NCI-H2171 treated with DMSO at 0.1 percent for 48 hours (cell line): ENCODE results near the gene RAP1A.
A peak's percentile ranks its signal among the peaks of the same experiment; 100 is the strongest.
"Not testable (repeated sequence)": the region's sequence is repeated elsewhere in the genome, so short reads cannot be mapped to it uniquely, and the experiment has no call there.

Source experiments
- DNase-seq: peaks from one replicate; lab custom pipeline; 2025; lab: John Stamatoyannopoulos, UW

Gene RAP1A

GRCh38 chr1:111738133-111738435, 118.5 kb downstream of the RAP1A start:
- no peak for DNase-seq

- DNase-seq, result peak; percentile 94
These were observed 119.0 kb downstream of the RAP1A start for GRCh38 chr1:111738436-111739193.

GRCh38 chr1:111739194-111739924, 119.8 kb downstream of the RAP1A start, which contains the start of gene INKA2:
Gene INKA2, minus strand, starts transcription at chr1:111739395. Its CDS starts 153 bp downstream, at chr1:111739242.
- peak; percentile 95 for DNase-seq

GRCh38 chr1:111739925-111740765, 120.6 kb downstream of the RAP1A start:
- DNase-seq, result peak; percentile 63

- not testable (repeated sequence) for DNase-seq
These were observed 122.7 kb downstream of the RAP1A start for GRCh38 chr1:111742292-111742691.

GRCh38 chr1:111742938-111743549, 123.5 kb downstream of the RAP1A start:
- DNase-seq, result no peak

- no peak for DNase-seq
These were observed 124.1 kb downstream of the RAP1A start for GRCh38 chr1:111743679-111744101.

GRCh38 chr1:111745675-111746613, 126.4 kb downstream of the RAP1A start:
- peak; percentile 41 for DNase-seq

- no peak for DNase-seq
These were observed 127.0 kb downstream of the RAP1A start for GRCh38 chr1:111746614-111746999.

GRCh38 chr1:111747282-111747734, 127.7 kb downstream of the RAP1A start:
- peak; percentile 70 for DNase-seq

- peak; percentile 20 for DNase-seq
These were observed 128.4 kb downstream of the RAP1A start for GRCh38 chr1:111747947-111748346.

- DNase-seq, result no peak
These were observed 130.0 kb downstream of the RAP1A start for GRCh38 chr1:111749628-111750027.

GRCh38 chr1:111750856-111751255, 131.3 kb downstream of the RAP1A start:
- DNase-seq, result no peak

- no peak for DNase-seq
These were observed 132.5 kb downstream of the RAP1A start for GRCh38 chr1:111751906-111752575.

GRCh38 chr1:111754984-111755330, 135.4 kb downstream of the RAP1A start:
- peak; percentile 92 for DNase-seq

GRCh38 chr1:111755331-111756123, 135.9 kb downstream of the RAP1A start, which contains the start of gene DDX20:
Gene DDX20, plus strand, starts transcription at chr1:111755901. Its CDS starts 24 bp downstream, at chr1:111755925.
- peak; percentile 98 for DNase-seq

GRCh38 chr1:111756124-111756513, 136.5 kb downstream of the RAP1A start:
- no peak for DNase-seq

- no peak for DNase-seq
These were observed 138.8 kb downstream of the RAP1A start for GRCh38 chr1:111758373-111758772.

GRCh38 chr1:111761717-111762116, 142.1 kb downstream of the RAP1A start:
- no peak for DNase-seq
